ENCODE measurements around the gene PARN.
"Not testable (repeated sequence)": the region's sequence is repeated elsewhere in the genome, so short reads cannot be mapped to it uniquely, and the experiment has no call there.

The PARN gene

DNA sequence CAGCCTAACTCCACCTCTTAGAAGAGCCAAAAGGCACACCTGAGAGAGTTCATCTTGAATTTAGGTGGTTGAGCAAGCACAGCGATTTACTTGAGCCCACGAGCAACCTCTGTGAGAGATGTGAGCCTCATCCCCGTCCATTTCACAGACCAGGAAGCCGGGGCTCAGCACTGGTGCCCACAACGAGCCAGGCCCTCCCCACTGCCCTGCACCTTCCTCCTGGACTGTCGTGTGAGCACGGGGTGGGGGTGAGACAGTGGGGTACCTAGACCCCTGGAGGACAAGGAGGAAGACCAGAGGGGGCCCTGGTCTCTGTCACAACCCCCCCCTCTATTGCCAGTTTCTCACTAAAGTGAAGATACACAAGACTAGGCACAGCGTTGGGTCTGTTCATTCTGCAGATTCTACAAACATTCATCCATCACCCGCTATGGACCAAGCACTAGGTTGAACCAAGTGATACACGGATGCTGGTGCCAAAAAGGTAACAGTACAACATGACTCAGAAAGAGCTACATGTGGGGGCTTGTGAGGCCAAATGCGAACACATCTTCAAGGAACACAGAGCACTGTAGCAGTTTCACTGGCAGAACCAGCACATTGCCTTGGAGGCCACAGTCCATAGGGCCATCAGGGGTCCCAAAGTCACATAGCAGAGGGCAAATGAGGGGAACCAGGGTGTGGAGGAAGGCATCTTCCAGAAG, 231.9 kb downstream of the PARN start:
- no peak for DNase-seq

DNA sequence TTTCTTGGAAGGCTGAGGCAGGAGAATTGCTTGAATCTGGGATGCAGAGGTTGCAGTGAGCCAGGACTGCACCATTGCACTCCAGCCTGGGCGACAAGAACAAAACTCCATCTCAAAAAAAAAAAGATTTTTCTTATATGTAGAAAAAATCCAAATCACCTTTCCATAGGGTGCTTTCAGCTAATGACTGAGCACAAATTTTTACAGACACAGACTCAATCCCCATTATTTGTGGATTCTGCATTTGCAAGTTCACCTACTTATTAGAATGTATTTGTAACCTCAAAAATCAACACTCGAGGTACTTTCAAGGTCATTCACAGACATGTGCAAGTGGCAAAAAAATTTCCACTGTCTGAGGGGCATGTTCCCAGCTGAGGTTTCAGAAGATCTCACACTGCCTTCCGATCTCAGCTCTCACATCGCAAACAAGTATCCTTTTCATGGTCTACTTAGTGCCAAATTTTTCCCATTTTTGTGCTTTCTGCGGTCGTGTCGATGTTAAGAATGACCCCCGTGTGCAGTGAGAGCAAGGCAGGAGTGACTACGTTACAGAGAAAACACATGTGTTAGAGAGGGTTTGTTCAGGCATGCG, 234.3 kb downstream of the PARN start:
- not testable (repeated sequence) for DNase-seq

DNA sequence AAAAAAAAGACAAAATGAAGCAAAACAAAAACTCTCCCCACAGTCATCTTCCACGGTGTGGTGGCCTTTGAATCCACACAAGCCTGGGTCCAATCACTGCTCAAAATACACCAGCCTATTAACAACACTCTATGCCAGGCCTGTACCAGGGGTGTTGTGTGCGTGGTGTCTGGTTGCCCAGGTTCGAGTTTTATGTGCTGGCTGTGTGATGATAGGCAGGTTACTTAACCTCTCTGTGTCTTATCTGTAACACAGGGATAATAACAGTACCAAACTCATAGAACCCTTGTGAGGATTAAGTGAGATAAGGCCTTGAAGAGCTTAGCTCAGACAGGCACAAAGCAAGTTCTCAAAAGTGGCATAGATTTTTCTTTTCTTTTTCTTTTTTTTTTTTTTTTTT, 235.2 kb downstream of the PARN start:
- DNase-seq = no peak

DNA sequence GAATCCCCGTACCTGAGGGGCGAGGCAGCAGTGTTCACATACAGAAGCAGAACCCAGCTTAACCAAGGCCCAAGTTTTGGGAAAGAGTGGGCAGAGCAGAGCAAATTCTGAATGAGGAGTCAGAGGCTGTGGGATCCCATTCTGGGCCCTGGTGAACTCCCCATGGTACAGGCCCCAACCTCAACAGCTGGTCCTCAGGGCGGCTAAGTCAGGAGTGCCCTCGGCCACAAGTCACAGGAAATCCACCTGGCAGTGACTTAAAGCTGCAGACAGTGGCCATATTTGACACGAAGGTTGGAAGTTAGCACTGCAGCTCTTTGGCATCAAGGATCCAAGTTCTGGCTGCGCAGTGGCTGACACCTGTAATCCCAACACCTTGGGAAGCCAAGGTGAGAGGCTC, 237.1 kb downstream of the PARN start:
- no peak for DNase-seq

DNA sequence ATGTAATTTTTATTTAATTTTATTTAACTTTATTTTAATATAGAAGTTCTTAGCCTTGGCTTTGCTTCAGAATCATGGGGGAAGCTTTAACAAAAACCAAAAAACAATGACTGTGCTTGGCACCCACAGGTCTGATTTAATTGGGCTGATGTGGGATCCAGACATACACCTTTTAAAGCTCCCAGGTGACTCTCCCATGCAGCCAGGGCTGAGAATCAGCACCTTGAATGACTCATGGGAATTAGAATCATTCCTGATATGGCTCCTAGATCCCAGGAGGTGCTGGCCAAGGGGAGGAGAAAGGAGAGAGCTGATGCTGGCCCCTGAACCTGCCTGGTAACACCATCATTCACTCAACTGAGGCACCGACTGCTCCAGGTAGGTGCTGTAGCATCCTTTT, 240.7 kb downstream of the PARN start:
- no peak for DNase-seq

DNA sequence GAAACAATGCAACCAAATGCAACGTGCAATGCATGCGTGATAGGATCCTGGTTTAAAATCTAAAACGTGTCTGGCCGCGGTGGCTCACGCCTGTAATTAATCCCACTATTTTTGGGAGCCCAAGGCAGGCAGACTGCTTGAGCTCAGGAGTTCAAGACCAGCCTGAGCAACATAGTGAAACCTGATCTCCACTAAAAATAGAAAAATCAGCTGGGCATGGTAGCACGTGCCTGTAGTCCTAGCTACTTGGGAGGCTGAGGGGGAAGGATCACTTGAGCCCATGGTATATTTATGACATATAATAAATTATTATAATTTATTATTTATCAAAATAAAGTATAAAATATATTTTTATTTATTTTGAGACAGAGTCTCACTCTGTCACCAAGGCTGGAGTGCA, 241.8 kb downstream of the PARN start:
- DNase-seq = no peak

DNA sequence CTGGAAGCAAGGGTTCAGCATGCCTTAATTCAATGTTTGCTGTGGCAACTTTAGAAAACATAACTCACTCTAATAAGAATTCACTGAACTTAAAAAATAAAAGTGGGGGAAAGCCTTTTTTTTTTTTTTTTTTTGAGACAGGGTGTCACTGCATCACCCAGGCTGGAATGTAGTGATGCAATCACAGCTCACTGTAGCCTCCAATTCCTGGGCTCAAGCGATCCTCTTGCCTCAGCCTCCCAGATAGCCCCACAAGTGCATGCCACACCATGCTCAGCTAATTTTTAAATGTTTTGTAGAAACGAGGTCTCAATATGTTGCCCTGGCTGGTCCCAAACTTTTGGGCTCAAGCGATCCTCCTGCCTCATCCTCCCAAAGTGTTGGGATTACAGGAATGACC, 243.9 kb downstream of the PARN start:
- no peak for DNase-seq

Data from activated naive CD4-positive, alpha-beta T cell treated with Interleukin-2 at 50 U/mL for 16 hours (primary cell).